VCaP (cell line): Measurements from ENCODE around the gene NR1H3.

ENCODE experiments used
- H3K27ac ChIP-seq: fragments of 450-650 bp; 2 replicates; pipeline ENCODE4 v1.5.1; 2017
- CTCF ChIP-seq: fragments of 450-650 bp; conservative IDR thresholded peaks from 2 replicates; pipeline ENCODE4 v1.5.1; 2017; ENCODE audit warnings: mild to moderate bottlenecking, moderate library complexity

Gene NR1H3

GRCh38 chr11:47261291-47261800 is 3.5 kb downstream of the NR1H3 start:
- H3K27ac ChIP-seq: no peak overlapping the region

GRCh38 chr11:47264119-47264518 is 6.3 kb downstream of the NR1H3 start:
- TF ChIP-seq CTCF: no peak

More at GRCh38 chr11:47261291-47261800, 3.5 kb downstream of the NR1H3 start:
- TF ChIP-seq CTCF: no peak

GRCh38 chr11:47264521-47264920 is 6.7 kb downstream of the NR1H3 start:
- no peak for TF ChIP-seq CTCF
- no peak overlapping the region for H3K27ac ChIP-seq

More at GRCh38 chr11:47264119-47264518, 6.3 kb downstream of the NR1H3 start:
- no peak overlapping the region for H3K27ac ChIP-seq

GRCh38 chr11:47267876-47268275 is 10.1 kb downstream of the NR1H3 start:
- peak overlapping the region; percentile 93 for H3K27ac ChIP-seq

GRCh38 chr11:47268448-47269001 is 10.7 kb downstream of the NR1H3 start:
- peak overlapping the region; percentile 93 for H3K27ac ChIP-seq
- TF ChIP-seq CTCF: no peak

More at GRCh38 chr11:47267876-47268275, 10.1 kb downstream of the NR1H3 start:
- TF ChIP-seq CTCF: no peak

- H3K27ac ChIP-seq: peak overlapping the region; percentile 93
- no peak for TF ChIP-seq CTCF
These were observed 11.4 kb downstream of the NR1H3 start for GRCh38 chr11:47269002-47269828.

- H3K27ac ChIP-seq: peak within 1 kb of the TSS; percentile 93
- TF ChIP-seq CTCF: no peak
These were observed 12.1 kb downstream of the NR1H3 start, which contains the start of gene MADD for GRCh38 chr11:47269829-47270305. Gene MADD, plus strand, starts transcription at chr11:47270133.
